Activated CD4-positive, alpha-beta T cell treated with anti-CD3 and anti-CD28 coated beads for 24 hours (primary cell): ENCODE data around the gene DHX16.
"Not testable (repeated sequence)": the region's sequence is repeated elsewhere in the genome, so short reads cannot be mapped to it uniquely, and the experiment has no call there.

Source experiments
- DNase-seq, 2 donors: peaks; one replicate each; pipeline ENCODE4 v3.0.0-alpha.2; 2020; ENCODE audit warnings: low read depth in 2 of 2

The DHX16 gene

DNA sequence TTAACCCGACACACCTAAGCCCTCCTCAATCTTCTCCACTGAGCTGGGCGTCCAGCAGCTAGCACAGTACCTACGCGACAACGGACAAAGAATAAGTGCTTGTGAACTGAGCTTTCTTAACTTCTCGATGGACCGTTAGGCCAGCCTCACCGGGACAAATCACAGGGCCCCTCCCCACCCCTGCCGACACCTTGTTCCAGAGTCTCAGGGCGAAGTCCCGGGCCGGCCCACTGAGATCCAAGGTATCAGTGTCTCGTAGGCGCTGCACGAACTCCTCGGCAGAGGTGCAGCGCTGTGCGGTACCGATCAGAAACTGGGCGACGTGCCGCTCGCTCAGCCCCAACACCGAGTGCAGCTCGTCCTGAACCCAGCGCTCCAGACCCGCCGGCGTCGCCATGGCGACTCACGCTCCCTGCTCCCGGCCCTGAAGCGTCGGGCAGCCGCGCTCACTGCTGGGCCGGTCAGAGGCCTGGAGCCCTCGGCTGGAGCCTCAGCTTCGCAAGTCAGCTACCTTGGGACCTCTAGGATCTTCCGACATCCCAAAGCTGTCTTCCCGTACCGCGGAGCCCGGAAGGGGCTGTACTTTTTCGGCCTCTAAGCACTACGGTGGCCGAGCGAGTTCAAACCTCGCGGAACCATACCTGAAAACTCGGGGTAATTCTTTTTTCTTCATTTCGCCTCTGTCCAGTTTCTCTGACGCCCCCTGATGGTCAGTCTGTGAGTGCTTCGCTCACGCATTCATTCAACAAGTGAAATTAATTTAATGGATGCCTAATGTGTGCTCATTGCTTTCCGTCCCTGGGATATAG lies at the start of gene DHX16:
Gene DHX16 (minus strand): TSS at position 562 of the 809 bp plus-strand sequence. CDS start 165 bp downstream, at position 397.
- DNase-seq = peak; percentile 83 to 88

DNA sequence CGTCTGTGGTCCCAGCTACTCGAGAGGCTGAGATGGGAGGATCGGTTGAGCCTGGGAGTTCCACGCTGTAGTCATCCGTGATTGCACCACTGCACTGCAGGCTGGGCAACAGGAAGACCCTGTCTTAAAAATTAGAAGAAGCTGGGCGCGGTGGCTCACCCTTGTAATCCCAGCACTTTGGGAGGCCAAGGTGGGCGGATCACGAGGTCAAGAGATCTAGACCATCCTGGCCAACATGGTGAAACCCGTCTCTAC lies 49.1 kb upstream of the DHX16 start:
- DNase-seq = not testable (repeated sequence)

DNA sequence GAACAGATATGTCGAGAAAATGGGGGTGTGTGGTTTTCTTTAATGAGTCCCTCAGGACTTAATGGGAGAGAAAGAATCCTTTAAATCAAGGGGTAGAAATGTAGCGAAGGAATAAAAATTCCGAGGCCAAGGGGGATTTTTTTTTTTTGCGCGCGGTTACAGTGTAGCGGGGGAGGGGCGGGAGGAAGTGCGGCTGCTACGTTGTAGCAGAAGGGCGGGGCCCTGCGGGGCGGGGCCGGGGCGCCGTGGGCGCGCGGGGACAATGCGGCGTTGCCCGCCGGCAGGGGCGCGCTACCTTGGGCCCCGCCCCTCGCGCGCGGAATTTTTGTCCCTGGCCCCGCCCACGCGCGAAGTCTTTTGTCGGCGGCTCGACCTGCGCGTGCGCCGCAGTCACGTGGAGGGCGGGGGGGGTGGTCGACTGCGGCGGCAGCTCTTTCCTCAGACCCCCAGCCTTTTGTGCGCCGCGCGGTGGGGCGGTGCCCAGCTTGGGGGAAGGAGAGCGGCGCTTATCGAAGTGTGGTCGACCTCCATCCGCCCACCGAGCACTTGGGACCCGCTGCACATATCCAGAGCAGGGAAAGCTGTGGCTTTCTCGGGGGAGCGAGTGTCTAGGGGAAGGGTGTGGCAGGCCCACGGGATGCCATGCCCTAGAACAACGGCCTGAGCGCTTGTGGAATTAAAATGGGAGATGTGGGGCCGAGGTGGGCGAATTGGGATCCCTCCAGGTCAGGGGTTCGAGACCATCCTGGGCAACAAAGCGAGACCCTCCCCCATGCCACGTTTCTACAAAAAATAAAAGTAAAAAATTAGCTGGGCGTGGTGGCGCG lies 48.6 kb upstream of the DHX16 start:
- peak; percentile 94 to 97 for DNase-seq

GRCh38 chr6:30720738-30721197 lies 48.0 kb upstream of the DHX16 start:
- no peak for DNase-seq

GRCh38 chr6:30719791-30720737 lies 47.3 kb upstream of the DHX16 start, which contains the start of gene TUBB:
Gene TUBB (plus strand): TSS chr6:30720352. CDS start chr6:30720507, 155 bp downstream.
- DNase-seq = peak; percentile 91 to 94

GRCh38 chr6:30719356-30719755 lies 46.5 kb upstream of the DHX16 start:
- DNase-seq = no peak

GRCh38 chr6:30717845-30718720 lies 45.3 kb upstream of the DHX16 start:
- not testable (repeated sequence) for DNase-seq

- peak; percentile 97 to 98 for DNase-seq
Observed at GRCh38 chr6:30717129-30717844, 44.5 kb upstream of the DHX16 start, which contains the start of gene MDC1. Gene MDC1 (minus strand): TSS chr6:30717281. CDS start chr6:30715175, 2,106 bp downstream.

GRCh38 chr6:30716879-30717128 lies 44.0 kb upstream of the DHX16 start:
- DNase-seq = no peak

- DNase-seq = no peak
Observed at GRCh38 chr6:30714263-30714662, 41.5 kb upstream of the DHX16 start.

GRCh38 chr6:30712441-30712945 lies 39.7 kb upstream of the DHX16 start:
- no peak for DNase-seq

GRCh38 chr6:30711758-30712380 lies 39.1 kb upstream of the DHX16 start:
- no peak for DNase-seq

GRCh38 chr6:30709101-30709868 lies 36.5 kb upstream of the DHX16 start:
- no peak for DNase-seq

DNA sequence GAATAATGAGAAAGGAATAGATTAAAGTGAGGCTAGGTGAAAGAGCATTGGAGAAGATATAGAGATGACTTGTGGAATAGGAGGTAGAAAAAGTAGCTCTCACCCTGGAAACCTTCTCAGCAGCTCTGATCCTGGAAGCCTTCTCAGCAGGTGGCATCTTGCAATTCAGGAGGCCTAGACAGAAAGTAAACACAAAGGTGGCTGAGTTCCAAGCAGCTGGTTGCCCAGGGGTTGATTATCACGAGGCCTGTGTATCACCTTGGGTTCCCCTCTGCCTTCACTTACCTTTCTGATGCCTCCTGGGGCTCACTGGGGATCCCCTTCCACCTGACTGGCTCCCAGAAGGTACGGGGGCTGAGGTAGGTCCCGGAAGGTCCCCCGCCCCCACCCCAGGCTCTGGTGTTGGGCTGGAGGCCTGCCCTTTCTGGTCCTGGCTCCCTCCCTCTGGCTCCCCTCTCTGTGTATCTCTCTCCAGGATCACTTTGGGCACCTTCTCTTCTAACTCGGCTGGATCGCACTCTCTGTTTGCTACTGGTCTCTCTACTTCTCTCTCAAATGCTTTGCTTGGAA lies 34.6 kb upstream of the DHX16 start:
- no peak for DNase-seq

GRCh38 chr6:30705620-30706019 lies 32.8 kb upstream of the DHX16 start:
- no peak for DNase-seq

DNA sequence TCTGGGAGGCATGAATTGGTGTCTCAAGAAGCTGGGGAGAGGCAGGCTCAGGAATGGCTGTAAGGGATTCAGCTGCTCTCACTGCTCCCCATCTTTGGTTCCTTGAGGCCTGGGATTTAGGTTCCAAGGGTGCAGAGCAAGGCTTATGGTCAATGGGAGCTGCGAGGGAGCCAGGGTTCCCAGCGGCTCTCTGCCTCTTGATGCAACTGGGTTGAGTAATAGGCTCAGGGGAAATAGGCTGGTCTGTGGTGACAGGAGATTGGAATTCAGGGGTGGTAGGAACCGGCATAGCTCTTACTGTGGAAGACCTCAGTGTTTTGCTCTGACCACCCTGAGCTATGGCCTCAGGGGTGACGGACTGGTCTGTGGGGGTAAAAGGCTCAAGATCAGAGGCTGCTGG lies 31.0 kb upstream of the DHX16 start:
- DNase-seq = no peak

DNA sequence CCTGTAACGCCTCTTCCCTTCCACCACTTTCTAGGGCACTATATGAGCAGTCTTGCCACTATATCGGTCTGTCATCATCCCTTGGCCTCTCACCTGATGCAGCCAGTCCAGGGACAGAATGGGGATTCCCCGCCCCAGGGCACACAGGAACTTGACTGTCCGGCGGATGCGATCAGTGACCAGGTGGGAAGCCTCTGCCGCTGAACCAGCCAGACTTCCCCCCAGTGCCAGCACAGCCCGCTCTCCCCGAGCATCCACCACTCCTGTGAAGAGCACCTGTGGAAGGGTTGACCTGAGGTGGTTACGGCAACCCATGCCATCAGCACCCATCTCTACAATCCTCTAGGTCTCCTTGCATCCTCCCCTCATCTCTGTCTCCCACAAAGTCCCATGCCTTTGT lies 30.2 kb upstream of the DHX16 start:
- no peak for DNase-seq

- DNase-seq = no peak
Observed at GRCh38 chr6:30700340-30700739, 27.5 kb upstream of the DHX16 start.
